Adrenal gland (tissue), 5 donors: Measurements from ENCODE around the gene HMCES.

Source experiments
- POLR2A ChIP-seq, 2 donors: fragments of 450-650 bp; IDR thresholded peaks; one replicate each; pipeline ENCODE4 v1.6.1; 2017; ENCODE audit warnings: antibody characterized with exemption in 2 of 2, mild to moderate bottlenecking in 2 of 2, moderate library complexity in 1 of 2
- TF ChIP-seq, protein P1 (sequence below), 6 experiments: fragments of 450-650 bp in 4 of 6; fragments of 200-600 bp in 2 of 6; sonication (generic) in 1 of 6; IDR thresholded peaks; 1 replicate in 5 of 6; 2 replicates in 1 of 6; pipeline versions ENCODE4 v1.5.1 to v1.8.0; 2016 to 2021; ENCODE audit warnings: antibody characterized with exemption in 6 of 6, mild to moderate bottlenecking in 2 of 6, moderate library complexity in 1 of 6
- donor health status: DM: no; HTN: no; CAD: no.

DNA sequence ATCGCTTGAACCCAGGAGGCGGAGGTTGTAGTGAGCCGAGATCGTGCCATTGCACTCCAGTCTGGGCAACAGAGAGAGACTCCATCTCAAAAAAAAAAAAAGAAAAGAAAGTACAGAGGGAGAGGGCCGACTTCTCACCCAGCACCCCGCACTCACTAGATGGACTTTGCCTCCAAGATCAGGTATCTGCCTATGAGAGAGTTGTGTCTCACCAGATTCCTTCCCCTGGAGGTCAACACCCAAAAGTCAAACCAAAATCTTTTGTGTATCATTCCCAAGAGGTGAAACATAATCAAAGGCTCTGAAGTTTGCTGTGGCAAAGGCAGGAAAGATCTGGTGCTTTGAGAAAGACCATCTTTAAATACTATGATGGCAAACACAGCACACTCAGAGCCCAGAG, 51.2 kb downstream of the HMCES start:
- no peak for TF ChIP-seq POLR2A (IDR thresholded peaks at IDR 0.05)
- TF ChIP-seq, protein P1, sequence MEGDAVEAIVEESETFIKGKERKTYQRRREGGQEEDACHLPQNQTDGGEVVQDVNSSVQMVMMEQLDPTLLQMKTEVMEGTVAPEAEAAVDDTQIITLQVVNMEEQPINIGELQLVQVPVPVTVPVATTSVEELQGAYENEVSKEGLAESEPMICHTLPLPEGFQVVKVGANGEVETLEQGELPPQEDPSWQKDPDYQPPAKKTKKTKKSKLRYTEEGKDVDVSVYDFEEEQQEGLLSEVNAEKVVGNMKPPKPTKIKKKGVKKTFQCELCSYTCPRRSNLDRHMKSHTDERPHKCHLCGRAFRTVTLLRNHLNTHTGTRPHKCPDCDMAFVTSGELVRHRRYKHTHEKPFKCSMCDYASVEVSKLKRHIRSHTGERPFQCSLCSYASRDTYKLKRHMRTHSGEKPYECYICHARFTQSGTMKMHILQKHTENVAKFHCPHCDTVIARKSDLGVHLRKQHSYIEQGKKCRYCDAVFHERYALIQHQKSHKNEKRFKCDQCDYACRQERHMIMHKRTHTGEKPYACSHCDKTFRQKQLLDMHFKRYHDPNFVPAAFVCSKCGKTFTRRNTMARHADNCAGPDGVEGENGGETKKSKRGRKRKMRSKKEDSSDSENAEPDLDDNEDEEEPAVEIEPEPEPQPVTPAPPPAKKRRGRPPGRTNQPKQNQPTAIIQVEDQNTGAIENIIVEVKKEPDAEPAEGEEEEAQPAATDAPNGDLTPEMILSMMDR (IDR thresholded peaks at IDR 0.05), result no peak
